Astrocyte of the spinal cord (primary cell): Measurements from ENCODE around the gene SGCA.
A peak's percentile ranks its signal among the peaks of the same experiment; 100 is the strongest.

Experiments
- DNase-seq: peaks from one replicate; pipeline ENCODE4 v3.0.0; 2011; ENCODE audit warnings: low read depth, low spot score
- H3K4me3 ChIP-seq: 2 replicates; pipeline ENCODE4 v1.5.1; 2011; ENCODE audit warnings: low read depth, mild to moderate bottlenecking, low read length, moderate library complexity
- CTCF ChIP-seq: IDR thresholded peaks from 2 replicates; pipeline ENCODE4 v1.5.1; 2012; ENCODE audit warnings: low read depth, mild to moderate bottlenecking, low read length, inconsistent platforms
- in situ Hi-C: cut with HindIII; loops from 2 replicates; pipeline ENCODE4 v1.10.0; 2017; ENCODE audit warnings: low sequenced_read_pairs

Gene SGCA

GRCh38 chr17:50190603-50191358 is 25.0 kb downstream of the SGCA start:
- peak; percentile 64 for DNase-seq
- TF ChIP-seq CTCF, result no peak
- in situ Hi-C loops, result no loop called here
- no peak overlapping the region for H3K4me3 ChIP-seq

GRCh38 chr17:50191359-50192143 is 25.7 kb downstream of the SGCA start:
- TF ChIP-seq CTCF, result no peak
- DNase-seq, result peak; percentile 39
- in situ Hi-C loops, result no loop called here
- H3K4me3 ChIP-seq, result no peak overlapping the region

- in situ Hi-C loops, result no loop called here
- peak; percentile 22 for DNase-seq
- no peak for TF ChIP-seq CTCF
- H3K4me3 ChIP-seq, result no peak overlapping the region
Measured at GRCh38 chr17:50192144-50192617, 26.4 kb downstream of the SGCA start.

GRCh38 chr17:50192618-50193291 is 26.9 kb downstream of the SGCA start:
- no peak overlapping the region for H3K4me3 ChIP-seq
- in situ Hi-C loops, result no loop called here
- no peak for DNase-seq
- TF ChIP-seq CTCF, result no peak

GRCh38 chr17:50194140-50194933 is 28.5 kb downstream of the SGCA start:
- in situ Hi-C loops, result no loop called here
- peak; percentile 35 for DNase-seq
- TF ChIP-seq CTCF, result no peak
- no peak overlapping the region for H3K4me3 ChIP-seq
